T-cell (primary cell): ENCODE data around the gene CCDC14. TPM values are rescaled to one million over a fixed set of nuclear protein-coding genes. Genes with fewer than 3 reads are reported as not detected.

Experiments used
- ATAC-seq, 4 experiments: fragments of 200-7000 bp in 3 of 4; fragments of 150-1000 bp in 1 of 4; cut with Tn5 transposase; replicated peaks in 1 of 4; 1 replicate in 3 of 4; 2 replicates in 1 of 4; pipeline ENCODE4 v1.10.0; 2021; ENCODE audit warnings: moderate library complexity in 3 of 4, mild to moderate bottlenecking in 2 of 4, moderate number of reproducible peaks in 1 of 4
- CTCF ChIA-PET, 2 donors: fragments of 300-600 bp; sonication (Branson Sonifier 250); formaldehyde crosslinking; loops; one replicate each; lab custom pipeline; 2022; ENCODE audit warnings: antibody characterized with exemption in 2 of 2; lab: Charles Lee
- POLR2A ChIA-PET, 2 donors: fragments of 300-600 bp; sonication (Branson Sonifier 250); formaldehyde crosslinking; loops; one replicate each; lab custom pipeline; 2022; ENCODE audit warnings: antibody characterized with exemption in 2 of 2; lab: Charles Lee
- DNase-seq, 35 experiments: peaks; one replicate each; pipeline versions ENCODE4 v3.0.0 to v3.0.0-alpha.2; 2013 to 2023
- H3K27ac ChIP-seq: one replicate; pipeline ENCODE4 v1.5.1; 2013; ENCODE audit warnings: low read length
- H3K27me3 ChIP-seq, 2 experiments: replicated peaks in 1 of 2; 1 replicate in 1 of 2; 2 replicates in 1 of 2; pipeline versions ENCODE4 v1.6.1 to v1.7.0; 2013; ENCODE audit warnings: low read length in 1 of 2, mixed read lengths in 1 of 2; ENCODE audit not compliant: control insufficient read depth in 2 of 2, insufficient read depth in 2 of 2; ENCODE audit errors: extremely low read depth in 1 of 2
- H3K36me3 ChIP-seq, 2 donors: 1 replicate in 1 of 2; 2 replicates in 1 of 2; pipeline versions ENCODE4 v1.6.1 to v1.7.0; 2013; ENCODE audit warnings: low read length in 1 of 2; ENCODE audit not compliant: control insufficient read depth in 2 of 2, insufficient read depth in 1 of 2; ENCODE audit errors: extremely low read depth in 1 of 2
- H3K4me1 ChIP-seq, 2 experiments: 1 replicate in 1 of 2; 2 replicates in 1 of 2; pipeline versions ENCODE4 v1.6.1 to v1.7.0; 2013; ENCODE audit warnings: low read length in 2 of 2, mixed read lengths in 1 of 2; ENCODE audit not compliant: insufficient read depth in 2 of 2, control insufficient read depth in 1 of 2; ENCODE audit errors: extremely low read depth in 1 of 2
- H3K4me3 ChIP-seq, 2 donors: 1 replicate in 1 of 2; 2 replicates in 1 of 2; pipeline versions ENCODE4 v1.5.1 to v1.7.0; 2013; ENCODE audit warnings: mild to moderate bottlenecking in 2 of 2, low read length in 1 of 2, moderate library complexity in 1 of 2; ENCODE audit not compliant: control insufficient read depth in 1 of 2; ENCODE audit errors: extremely low read depth in 1 of 2
- H3K9me3 ChIP-seq: 2 replicates; pipeline ENCODE4 v1.7.0; 2013
- H3K27ac Mint-ChIP-seq, 2 donors: one replicate each; pipeline ENCODE4 v1.8.0; 2020 to 2021; ENCODE audit warnings: mild to moderate bottlenecking in 2 of 2, mixed read lengths in 2 of 2
- H3K27me3 Mint-ChIP-seq, 2 donors: one replicate each; pipeline ENCODE4 v1.8.0; 2021 to 2022; ENCODE audit warnings: mixed read lengths in 2 of 2
- H3K36me3 Mint-ChIP-seq: one replicate; pipeline ENCODE4 v1.8.0; 2021; ENCODE audit warnings: mixed read lengths
- H3K4me1 Mint-ChIP-seq, 3 donors: one replicate each; pipeline ENCODE4 v1.8.0; 2020 to 2022; ENCODE audit warnings: mixed read lengths in 3 of 3, mild to moderate bottlenecking in 1 of 3
- H3K4me3 Mint-ChIP-seq, 3 donors: one replicate each; pipeline ENCODE4 v1.8.0; 2020 to 2022; ENCODE audit warnings: mild to moderate bottlenecking in 3 of 3, mixed read lengths in 3 of 3, moderate library complexity in 3 of 3
- H3K9me3 Mint-ChIP-seq, 3 donors: one replicate each; pipeline ENCODE4 v1.8.0; 2020 to 2022; ENCODE audit warnings: mixed read lengths in 3 of 3
- WGBS: methylation state at CpG from one replicate; pipeline ENCODE4 v1.1.5; 2013; ENCODE audit warnings: missing lambda C conversion rate; ENCODE audit not compliant: insufficient coverage; 5-methylcytosine and 5-hydroxymethylcytosine counted together
- total RNA-seq, 35 experiments: library from RNA in 6 of 35; stranded (reverse) in 6 of 35; fragments of 120-200 nt in 1 of 35; gene quantifications; one replicate each; pipeline versions ENCODE4 v1.2.1 to v1.2.4 and lab custom pipeline; 2013 to 2026

CCDC14 gene
- total RNA-seq, 5 donors from 2014 or later (not counting 1 experiment from before 2014, with no cell fraction given), result 27.0 to 43.9 (median 28.6) TPM

- Mint-ChIP-seq H3K9me3 (no peaks in the 10 kb centered on the region), H3K4me3 (no peak overlapping the region), H3K4me1 (peaks cover 0 to 4% (median under 1%) of the 10 kb centered on the region in 3 donors), H3K36me3 (no peaks in the 10 kb centered on the region), H3K27ac (no peak overlapping the region), H3K27me3 (peaks cover 16 to 32% of the 10 kb centered on the region in 2 donors)
- DNase-seq, result no peak
- no peak for ATAC-seq
- ChIA-PET POLR2A (no interaction called here), CTCF (no interaction called here)
- no peak overlapping the region for H3K27ac ChIP-seq
- no peaks in the 10 kb centered on the region for H3K36me3 ChIP-seq
- no peaks in the 10 kb centered on the region for H3K9me3 ChIP-seq
- H3K4me3 ChIP-seq, result no peak overlapping the region
- H3K4me1 ChIP-seq, result no peaks in the 10 kb centered on the region
- peaks cover 0 to 19% of the 10 kb centered on the region in 2 experiments for H3K27me3 ChIP-seq
- 80% methylated on average over 4 of the region's 4 CpGs for WGBS
Observed at GRCh38 chr3:123877965-123878364, 83.1 kb downstream of the CCDC14 start.

- H3K9me3 ChIP-seq, result no peaks in the 10 kb centered on the region
- ChIA-PET POLR2A (interaction anchor here in 1 of 2 donors (0.6 kb wide), 1 partner anchor 12 kb away, joined by 3 read pairs; no protein-coding TSS in a partner anchor), CTCF (no interaction called here)
- DNase-seq (no peak), ATAC-seq (no peak)
- peaks cover 0 to 15% of the 10 kb centered on the region in 2 experiments for H3K27me3 ChIP-seq
- no peaks in the 10 kb centered on the region for H3K4me1 ChIP-seq
- H3K27ac ChIP-seq, result no peak overlapping the region
- no peak overlapping the region for H3K4me3 ChIP-seq
- Mint-ChIP-seq H3K27me3 (peaks cover 11 to 27% of the 10 kb centered on the region in 2 donors), H3K9me3 (no peaks in the 10 kb centered on the region), H3K27ac (no peak overlapping the region), H3K36me3 (no peaks in the 10 kb centered on the region), H3K4me1 (peaks cover 0 to under 1% (median 0%) of the 10 kb centered on the region in 3 donors), H3K4me3 (no peak overlapping the region)
- no CpG with 5 or more reads among the region's 4 CpGs for WGBS
- H3K36me3 ChIP-seq, result no peaks in the 10 kb centered on the region
Observed at GRCh38 chr3:123877466-123877865, 83.6 kb downstream of the CCDC14 start.

- DNase-seq, result no peak
- H3K9me3 ChIP-seq, result no peaks in the 10 kb centered on the region
- Mint-ChIP-seq H3K4me1 (no peaks in the 10 kb centered on the region), H3K4me3 (no peak overlapping the region), H3K36me3 (no peaks in the 10 kb centered on the region), H3K9me3 (no peaks in the 10 kb centered on the region), H3K27ac (no peak overlapping the region), H3K27me3 (peaks cover 12 to 23% of the 10 kb centered on the region in 2 donors)
- POLR2A ChIA-PET, result interaction anchor here in 1 of 2 donors (0.6 kb wide), 1 partner anchor 12 kb away, joined by 3 read pairs; no protein-coding TSS in a partner anchor
- peaks cover 0 to 10% of the 10 kb centered on the region in 2 experiments for H3K27me3 ChIP-seq
- no peaks in the 10 kb centered on the region for H3K36me3 ChIP-seq
- ATAC-seq, result no peak
- no peak overlapping the region for H3K27ac ChIP-seq
- no peaks in the 10 kb centered on the region for H3K4me1 ChIP-seq
- no peak overlapping the region for H3K4me3 ChIP-seq
- CTCF ChIA-PET, result no interaction called here
Observed at GRCh38 chr3:123876858-123877257, 84.2 kb downstream of the CCDC14 start.

- no peaks in the 10 kb centered on the region for H3K27me3 ChIP-seq
- no peaks in the 10 kb centered on the region for H3K36me3 ChIP-seq
- Mint-ChIP-seq H3K4me3 (no peak overlapping the region), H3K36me3 (no peaks in the 10 kb centered on the region), H3K9me3 (no peaks in the 10 kb centered on the region), H3K27ac (no peak overlapping the region), H3K4me1 (no peaks in the 10 kb centered on the region), H3K27me3 (peaks cover 4 to 11% of the 10 kb centered on the region in 2 donors)
- ChIA-PET CTCF (no interaction called here), POLR2A (no interaction called here)
- DNase-seq (no peak), ATAC-seq (no peak)
- no CpG with 5 or more reads among the region's 1 CpG for WGBS
- no peaks in the 10 kb centered on the region for H3K9me3 ChIP-seq
- H3K4me1 ChIP-seq, result no peaks in the 10 kb centered on the region
- H3K27ac ChIP-seq, result no peak overlapping the region
- no peak overlapping the region for H3K4me3 ChIP-seq
Observed at GRCh38 chr3:123872621-123873020, 88.4 kb downstream of the CCDC14 start.

GRCh38 chr3:123871946-123872345 is 89.1 kb downstream of the CCDC14 start:
- CTCF ChIA-PET, result no interaction called here
- H3K27me3 ChIP-seq, result peaks cover 0 to under 1% of the 10 kb centered on the region in 2 experiments
- no peak overlapping the region for H3K27ac ChIP-seq
- Mint-ChIP-seq H3K27me3 (peaks cover 4 to 11% of the 10 kb centered on the region in 2 donors), H3K4me1 (no peaks in the 10 kb centered on the region), H3K27ac (no peak overlapping the region), H3K9me3 (no peaks in the 10 kb centered on the region), H3K36me3 (no peaks in the 10 kb centered on the region), H3K4me3 (no peak overlapping the region)
- POLR2A ChIA-PET, result no interaction called here
- no peak for ATAC-seq
- no peak for DNase-seq
- H3K4me1 ChIP-seq, result no peaks in the 10 kb centered on the region
- no peaks in the 10 kb centered on the region for H3K9me3 ChIP-seq
- H3K4me3 ChIP-seq, result no peak overlapping the region
- WGBS, result no CpG with 5 or more reads among the region's 1 CpG
- no peaks in the 10 kb centered on the region for H3K36me3 ChIP-seq

- POLR2A ChIA-PET, result no interaction called here
- CTCF ChIA-PET, result no interaction called here
- H3K27me3 ChIP-seq, result peaks cover 0 to 2% of the 10 kb centered on the region in 2 experiments
Observed at GRCh38 chr3:123870033-123870432, 91.0 kb downstream of the CCDC14 start.

More at GRCh38 chr3:123870033-123870432, 91.0 kb downstream of the CCDC14 start:
- ATAC-seq, result no peak
- H3K27ac Mint-ChIP-seq, result no peak overlapping the region
- no CpG with 5 or more reads among the region's 1 CpG for WGBS
- no peaks in the 10 kb centered on the region for H3K36me3 ChIP-seq
- no peak overlapping the region for H3K27ac ChIP-seq
- no peaks in the 10 kb centered on the region for H3K36me3 Mint-ChIP-seq
- H3K4me3 ChIP-seq, result no peak overlapping the region
- H3K9me3 Mint-ChIP-seq, result no peaks in the 10 kb centered on the region
- no peaks in the 10 kb centered on the region for H3K4me1 ChIP-seq
- H3K4me3 Mint-ChIP-seq, result no peak overlapping the region
- no peaks in the 10 kb centered on the region for H3K9me3 ChIP-seq
- peaks cover 4 to 11% of the 10 kb centered on the region in 2 donors for H3K27me3 Mint-ChIP-seq
- DNase-seq, result no peak
- H3K4me1 Mint-ChIP-seq, result no peaks in the 10 kb centered on the region
